Large intestine (tissue), 3 donors: Measurements from ENCODE around the gene B4GALT6. TPM values are rescaled to one million over a fixed set of nuclear protein-coding genes. Genes with fewer than 3 reads are reported as not detected.
A peak's percentile ranks its signal among the peaks of the same experiment; 100 is the strongest.

Experiments
- DNase-seq, 2 donors: peaks; one replicate each; pipeline versions ENCODE4 v3.0.0 to v3.0.0-alpha.2; 2013
- H3K27ac ChIP-seq: one replicate; pipeline ENCODE4 v1.5.1; 2013; ENCODE audit warnings: low read length
- H3K27me3 ChIP-seq: 2 replicates; pipeline ENCODE4 v1.6.1; 2013; ENCODE audit warnings: low read length; ENCODE audit not compliant: control insufficient read depth, insufficient read depth
- H3K36me3 ChIP-seq: 2 replicates; pipeline ENCODE4 v1.6.1; 2013; ENCODE audit warnings: low read length; ENCODE audit not compliant: control insufficient read depth, insufficient read depth
- H3K4me1 ChIP-seq: one replicate; pipeline ENCODE4 v1.6.1; 2013; ENCODE audit warnings: low read length; ENCODE audit not compliant: control insufficient read depth, insufficient read depth
- H3K4me3 ChIP-seq: one replicate; pipeline ENCODE4 v1.5.1; 2013; ENCODE audit warnings: low read length
- H3K9me3 ChIP-seq: one replicate; pipeline ENCODE4 v1.6.1; 2013; ENCODE audit warnings: mild to moderate bottlenecking, low read depth, low read length, moderate library complexity; ENCODE audit not compliant: control insufficient read depth
- WGBS: methylation state at CpG from one replicate; pipeline ENCODE4 v1.1.5; 2013; ENCODE audit warnings: low lambda C conversion rate; ENCODE audit not compliant: insufficient coverage; 5-methylcytosine and 5-hydroxymethylcytosine counted together
- polyA plus RNA-seq: library from polyadenylated mRNA; unstranded; fragments of 120-200 nt; gene quantifications from one replicate; pipeline ENCODE4 v1.2.1, GENCODE V29; 2013

B4GALT6 gene
- polyA plus RNA-seq, 1 donor: 12.4 TPM

GRCh38 chr18:31596081-31596872 lies 88.1 kb downstream of the B4GALT6 start:
- H3K4me3 ChIP-seq: no peak overlapping the region
- H3K36me3 ChIP-seq: peaks cover 43% of the 10 kb centered on the region
- WGBS: 13% methylated on average over 1 of the region's 9 CpGs
- no peaks in the 10 kb centered on the region for H3K27me3 ChIP-seq
- H3K4me1 ChIP-seq: peaks cover 13% of the 10 kb centered on the region
- peak overlapping the region; percentile 52 for H3K27ac ChIP-seq
- peak in 1 of 2 donors; percentile 59 for DNase-seq
- H3K9me3 ChIP-seq: no peaks in the 10 kb centered on the region

GRCh38 chr18:31595121-31595771 lies 89.1 kb downstream of the B4GALT6 start:
- DNase-seq: no peak
- WGBS: 80% methylated on average over 1 of the region's 5 CpGs
- Histone ChIP-seq H3K9me3 (no peaks in the 10 kb centered on the region), H3K4me3 (peak overlapping the region; percentile 45), H3K27me3 (no peaks in the 10 kb centered on the region), H3K4me1 (peaks cover 19% of the 10 kb centered on the region), H3K36me3 (peaks cover 43% of the 10 kb centered on the region), H3K27ac (peak overlapping the region; percentile 52)

- H3K9me3 ChIP-seq: no peaks in the 10 kb centered on the region
- peak overlapping the region; percentile 45 for H3K4me3 ChIP-seq
- no peak for DNase-seq
- WGBS: 97% methylated on average over 5 of the region's 10 CpGs
- peaks cover 23% of the 10 kb centered on the region for H3K36me3 ChIP-seq
- peak overlapping the region; percentile 56 for H3K27ac ChIP-seq
- H3K27me3 ChIP-seq: no peaks in the 10 kb centered on the region
- H3K4me1 ChIP-seq: peaks cover 23% of the 10 kb centered on the region
These were observed 91.7 kb downstream of the B4GALT6 start for GRCh38 chr18:31592506-31593157.

- H3K27ac ChIP-seq: peak within 1 kb of the TSS; percentile 56
- no peaks in the 10 kb centered on the region for H3K9me3 ChIP-seq
- WGBS: 31% methylated on average over 2 of the region's 5 CpGs
- H3K27me3 ChIP-seq: no peaks in the 10 kb centered on the region
- H3K4me1 ChIP-seq: peaks cover 27% of the 10 kb centered on the region
- DNase-seq: peak; percentile 69 to 76
- H3K4me3 ChIP-seq: peak within 1 kb of the TSS; percentile 45
- H3K36me3 ChIP-seq: peaks cover 14% of the 10 kb centered on the region
These were observed 92.8 kb downstream of the B4GALT6 start, which contains the start of gene TTR for GRCh38 chr18:31591628-31592027. Gene TTR, plus strand, starts transcription at chr18:31591877. Its CDS starts 26 bp downstream, at chr18:31591903.

- no peak for DNase-seq
- H3K9me3 ChIP-seq: no peaks in the 10 kb centered on the region
- WGBS: no CpG with 5 or more reads among the region's 2 CpGs
- no peaks in the 10 kb centered on the region for H3K27me3 ChIP-seq
- H3K4me1 ChIP-seq: peaks cover 27% of the 10 kb centered on the region
- H3K36me3 ChIP-seq: peaks cover 9% of the 10 kb centered on the region
- H3K4me3 ChIP-seq: no peak overlapping the region
- H3K27ac ChIP-seq: no peak overlapping the region
These were observed 93.3 kb downstream of the B4GALT6 start for GRCh38 chr18:31591113-31591512.

- H3K27me3 ChIP-seq: no peaks in the 10 kb centered on the region
- no peaks in the 10 kb centered on the region for H3K9me3 ChIP-seq
- DNase-seq: no peak
- H3K4me3 ChIP-seq: no peak overlapping the region
- no CpG with 5 or more reads among the region's 8 CpGs for WGBS
- no peak overlapping the region for H3K27ac ChIP-seq
- H3K4me1 ChIP-seq: peaks cover 28% of the 10 kb centered on the region
- peaks cover 5% of the 10 kb centered on the region for H3K36me3 ChIP-seq
These were observed 93.8 kb downstream of the B4GALT6 start for GRCh38 chr18:31590570-31590969.

- 34% methylated on average over 3 of the region's 4 CpGs for WGBS
- peak overlapping the region; percentile 63 for H3K27ac ChIP-seq
These were observed 96.9 kb downstream of the B4GALT6 start for GRCh38 chr18:31587529-31587928.

GRCh38 chr18:31586616-31587015 lies 97.8 kb downstream of the B4GALT6 start:
- peaks cover 40% of the 10 kb centered on the region for H3K4me1 ChIP-seq
- H3K27me3 ChIP-seq: no peaks in the 10 kb centered on the region
- H3K27ac ChIP-seq: peak overlapping the region; percentile 63
- H3K4me3 ChIP-seq: no peak overlapping the region
- H3K9me3 ChIP-seq: no peaks in the 10 kb centered on the region
- WGBS: no CpG with 5 or more reads among the region's 5 CpGs
- H3K36me3 ChIP-seq: no peaks in the 10 kb centered on the region
- DNase-seq: no peak

More at GRCh38 chr18:31587529-31587928, 96.9 kb downstream of the B4GALT6 start:
- Histone ChIP-seq H3K4me3 (no peak overlapping the region), H3K4me1 (peaks cover 36% of the 10 kb centered on the region), H3K36me3 (no peaks in the 10 kb centered on the region), H3K9me3 (no peaks in the 10 kb centered on the region), H3K27me3 (no peaks in the 10 kb centered on the region)
- peak; percentile 59 to 81 for DNase-seq

- no peak for DNase-seq
- H3K27ac ChIP-seq: peak overlapping the region; percentile 63
- peaks cover 42% of the 10 kb centered on the region for H3K4me1 ChIP-seq
- H3K27me3 ChIP-seq: no peaks in the 10 kb centered on the region
- no peak overlapping the region for H3K4me3 ChIP-seq
- WGBS: no CpG with 5 or more reads among the region's 5 CpGs
- H3K36me3 ChIP-seq: no peaks in the 10 kb centered on the region
- H3K9me3 ChIP-seq: no peaks in the 10 kb centered on the region
These were observed 98.4 kb downstream of the B4GALT6 start for GRCh38 chr18:31585991-31586390.

GRCh38 chr18:31583185-31583854 lies 101.1 kb downstream of the B4GALT6 start:
- Histone ChIP-seq H3K27ac (no peak overlapping the region), H3K36me3 (no peaks in the 10 kb centered on the region), H3K27me3 (no peaks in the 10 kb centered on the region), H3K4me1 (peaks cover 43% of the 10 kb centered on the region), H3K4me3 (no peak overlapping the region), H3K9me3 (no peaks in the 10 kb centered on the region)
- no peak for DNase-seq
- WGBS: 83% methylated on average over 1 of the region's 5 CpGs
